H1 (cell line): ENCODE results near the gene DHX36. TPM values are rescaled to one million over a fixed set of nuclear protein-coding genes. Genes with fewer than 3 reads are reported as not detected.

ENCODE experiments used
- CTCF ChIA-PET: fragments of 300-600 bp; sonication (Branson Sonifier 250); formaldehyde crosslinking; loops from one replicate; lab custom pipeline; 2021; ENCODE audit not compliant: partially characterized antibody; lab: Charles Lee
- POLR2A ChIA-PET: fragments of 300-600 bp; sonication (Branson Sonifier 250); formaldehyde crosslinking; loops from one replicate; lab custom pipeline; 2021; ENCODE audit warnings: inconsistent platforms; ENCODE audit not compliant: partially characterized antibody; lab: Charles Lee
- DNase-seq, 2 experiments: peaks; one replicate each; pipeline versions ENCODE4 v3.0.0 to v3.0.0-alpha.2; 2010 to 2022; ENCODE audit warnings: low spot score in 2 of 2, low read depth in 1 of 2, mixed read lengths in 1 of 2
- FAIRE-seq: peaks from 2 replicates; lab custom pipeline; 2011; peaks lifted over from hg19 to GRCh38; lab: Jason Lieb, UNC
- H2AFZ ChIP-seq: 2 replicates; pipeline ENCODE4 v1.8.1; 2012; ENCODE audit warnings: low read length, inconsistent platforms
- H2AK5ac ChIP-seq: 2 replicates; pipeline ENCODE4 v1.6.1; 2013; ENCODE audit warnings: low read depth, low read length
- H2BK120ac ChIP-seq: replicated peaks from 2 replicates; pipeline ENCODE3; 2013; ENCODE audit warnings: low read depth, low read length, inconsistent platforms
- H2BK12ac ChIP-seq: 2 replicates; pipeline ENCODE4 v1.6.1; 2013; ENCODE audit warnings: low read depth, low read length
- H2BK15ac ChIP-seq: 2 replicates; pipeline ENCODE4 v1.6.1; 2013; ENCODE audit warnings: low read length
- H2BK20ac ChIP-seq: 2 replicates; pipeline ENCODE4 v1.6.1; 2013; ENCODE audit warnings: low read length
- H2BK5ac ChIP-seq: 2 replicates; pipeline ENCODE4 v1.6.1; 2013; ENCODE audit warnings: low read depth, low read length
- H3K14ac ChIP-seq: 2 replicates; pipeline ENCODE4 v1.6.1; 2013; ENCODE audit warnings: inconsistent platforms; ENCODE audit not compliant: insufficient read length
- H3K18ac ChIP-seq: 2 replicates; pipeline ENCODE4 v1.6.1; 2013; ENCODE audit warnings: low read length; ENCODE audit errors: extremely low read depth
- H3K23ac ChIP-seq: 2 replicates; pipeline ENCODE4 v1.6.1; 2013; ENCODE audit warnings: inconsistent platforms; ENCODE audit not compliant: insufficient read length
- H3K23me2 ChIP-seq: 2 replicates; pipeline ENCODE4 v1.6.1; 2013; ENCODE audit warnings: low read depth, low read length
- H3K27ac ChIP-seq: 2 replicates; pipeline ENCODE4 v1.6.1; 2011; ENCODE audit warnings: low read depth, low read length, inconsistent platforms
- H3K27me3 ChIP-seq, 4 experiments: replicated peaks in 1 of 4; 1 replicate in 1 of 4; 2 replicates in 3 of 4; pipeline versions ENCODE4 v1.6.1 to v1.8.1; 2011 to 2013; ENCODE audit warnings: low read length in 3 of 4, mild to moderate bottlenecking in 3 of 4, inconsistent platforms in 2 of 4, mixed read lengths in 2 of 4, moderate library complexity in 1 of 4; ENCODE audit not compliant: control insufficient read depth in 3 of 4, insufficient read depth in 3 of 4; ENCODE audit errors: extremely low read depth in 1 of 4
- H3K36me3 ChIP-seq, 4 experiments: 2 replicates each; pipeline versions ENCODE4 v1.6.1 to v1.8.1; 2011 to 2013; ENCODE audit warnings: mild to moderate bottlenecking in 4 of 4, low read length in 3 of 4, moderate library complexity in 2 of 4, control low read depth in 1 of 4, inconsistent platforms in 1 of 4; ENCODE audit not compliant: insufficient read depth in 4 of 4, control insufficient read depth in 2 of 4
- H3K4ac ChIP-seq: replicated peaks from 2 replicates; pipeline ENCODE3; 2013; ENCODE audit warnings: low read length, low read depth, mixed read lengths, inconsistent platforms; ENCODE audit not compliant: insufficient read length
- H3K4me1 ChIP-seq, 4 experiments: replicated peaks in 1 of 4; 1 replicate in 1 of 4; 2 replicates in 3 of 4; pipeline versions ENCODE4 v1.6.1 to v1.8.1; 2011 to 2013; ENCODE audit warnings: low read length in 3 of 4, inconsistent platforms in 2 of 4, mixed read lengths in 1 of 4; ENCODE audit not compliant: insufficient read depth in 4 of 4, control insufficient read depth in 3 of 4
- H3K4me2 ChIP-seq, 2 experiments: 2 replicates each; pipeline versions ENCODE4 v1.6.1 to v1.8.1; 2011 to 2013; ENCODE audit warnings: low read depth in 2 of 2, low read length in 2 of 2, control low read depth in 1 of 2, inconsistent platforms in 1 of 2, mild to moderate bottlenecking in 1 of 2; ENCODE audit not compliant: insufficient read depth in 1 of 2
- H3K4me3 ChIP-seq, 4 experiments: fragments of 200-600, 300-600 bp in 1 of 4; sonication (generic), shearing (Covaris generic), sonication (Bioruptor Twin) in 1 of 4; 2 replicates each; pipeline versions ENCODE4 v1.5.1 to v1.8.1; 2011 to 2016; ENCODE audit warnings: low read length in 4 of 4, low read depth in 3 of 4, control low read depth in 2 of 4, inconsistent platforms in 2 of 4, mild to moderate bottlenecking in 2 of 4, mixed read lengths in 1 of 4, moderate library complexity in 1 of 4; ENCODE audit not compliant: insufficient read depth in 2 of 4; ENCODE audit errors: extremely low read depth in 1 of 4
- H3K56ac ChIP-seq: replicated peaks from 2 replicates; pipeline ENCODE3; 2013; ENCODE audit warnings: low read depth, mild to moderate bottlenecking, mixed read lengths, low read length, inconsistent platforms; ENCODE audit not compliant: insufficient read length
- H3K79me1 ChIP-seq: 2 replicates; pipeline ENCODE4 v1.6.1; 2013; ENCODE audit warnings: low read depth, low read length, control low read depth
- H3K79me2 ChIP-seq, 2 experiments: 2 replicates each; pipeline versions ENCODE4 v1.6.1 to v1.8.1; 2012 to 2013; ENCODE audit warnings: low read length in 2 of 2, mild to moderate bottlenecking in 2 of 2, inconsistent platforms in 1 of 2; ENCODE audit not compliant: insufficient read depth in 2 of 2, control insufficient read depth in 1 of 2
- H3K9ac ChIP-seq, 4 experiments: replicated peaks in 1 of 4; 1 replicate in 1 of 4; 2 replicates in 3 of 4; pipeline versions ENCODE4 v1.6.1 to v1.8.1; 2011 to 2013; ENCODE audit warnings: low read depth in 3 of 4, low read length in 3 of 4, control low read depth in 2 of 4, mild to moderate bottlenecking in 2 of 4, moderate library complexity in 2 of 4, inconsistent platforms in 1 of 4; ENCODE audit errors: extremely low read depth in 1 of 4
- H3K9me3 ChIP-seq, 2 experiments: 2 replicates each; pipeline versions ENCODE4 v1.6.1 to v1.8.1; 2012 to 2013; ENCODE audit warnings: mild to moderate bottlenecking in 2 of 2, moderate library complexity in 2 of 2, control low read depth in 1 of 2, inconsistent platforms in 1 of 2, low read depth in 1 of 2, low read length in 1 of 2, mixed read lengths in 1 of 2; ENCODE audit not compliant: insufficient read depth in 2 of 2
- H4K20me1 ChIP-seq, 2 experiments: replicated peaks in 1 of 2; 2 replicates each; pipeline versions ENCODE3 to v1.8.1; 2011 to 2013; ENCODE audit warnings: inconsistent platforms in 2 of 2, low read length in 2 of 2, mild to moderate bottlenecking in 1 of 2; ENCODE audit not compliant: insufficient read depth in 2 of 2, control insufficient read depth in 1 of 2
- H4K5ac ChIP-seq: 2 replicates; pipeline ENCODE4 v1.6.1; 2013; ENCODE audit warnings: low read length, low read depth, mixed read lengths, inconsistent platforms; ENCODE audit not compliant: insufficient read length
- H4K8ac ChIP-seq: 2 replicates; pipeline ENCODE4 v1.8.0; 2013; ENCODE audit warnings: mild to moderate bottlenecking, moderate library complexity, low read length, inconsistent platforms; ENCODE audit not compliant: insufficient read depth; ENCODE audit errors: extremely low read depth
- H4K91ac ChIP-seq: replicated peaks from 2 replicates; pipeline ENCODE3; 2013; ENCODE audit warnings: low read length, mixed read lengths, inconsistent platforms; ENCODE audit not compliant: insufficient read length
- ATF3 ChIP-seq: IDR thresholded peaks from 2 replicates; pipeline ENCODE4 v1.6.1; 2011; ENCODE audit warnings: low read depth, mild to moderate bottlenecking, low read length; ENCODE audit not compliant: insufficient read depth
- CREB1 ChIP-seq: IDR thresholded peaks from 2 replicates; pipeline ENCODE4 v1.6.1; 2012; ENCODE audit warnings: inconsistent platforms
- E2F6 ChIP-seq: IDR thresholded peaks from 2 replicates; pipeline ENCODE4 v1.6.1; 2012; ENCODE audit warnings: inconsistent platforms
- EGR1 ChIP-seq: IDR thresholded peaks from 2 replicates; pipeline ENCODE4 v1.6.1; 2011; ENCODE audit warnings: low read depth, low read length, borderline replicate concordance
- EZH2 ChIP-seq: fragments of 200-600 bp; sonication (generic); IDR thresholded peaks from 2 replicates; pipeline ENCODE4 v1.7.1; 2012; ENCODE audit warnings: low read depth, mild to moderate bottlenecking, moderate library complexity, low read length, inconsistent platforms; ENCODE audit not compliant: severe bottlenecking
- FOSL1 ChIP-seq: IDR thresholded peaks from 2 replicates; pipeline ENCODE4 v1.6.1; 2011; ENCODE audit warnings: mild to moderate bottlenecking, low read depth, low read length, moderate library complexity; ENCODE audit not compliant: insufficient read depth
- HDAC2 ChIP-seq, 2 experiments: fragments of 300-600 bp in 1 of 2; sonication (generic) in 1 of 2; IDR thresholded peaks; 2 replicates each; pipeline ENCODE4 v1.6.1; 2011 to 2012; ENCODE audit warnings: low read depth in 2 of 2, low read length in 2 of 2, mild to moderate bottlenecking in 2 of 2, moderate library complexity in 2 of 2, borderline replicate concordance in 1 of 2, inconsistent platforms in 1 of 2
- MAX ChIP-seq: IDR thresholded peaks from 2 replicates; pipeline ENCODE4 v1.6.1; 2012; ENCODE audit warnings: inconsistent platforms
- POU5F1 ChIP-seq: IDR thresholded peaks from 2 replicates; pipeline ENCODE4 v1.6.1; 2011; ENCODE audit warnings: low read depth, mild to moderate bottlenecking, low read length, moderate library complexity
- TCF12 ChIP-seq: IDR thresholded peaks from 2 replicates; pipeline ENCODE4 v1.6.1; 2011; ENCODE audit warnings: low read depth, mild to moderate bottlenecking, low read length
- TEAD4 ChIP-seq: IDR thresholded peaks from 2 replicates; pipeline ENCODE4 v1.6.1; 2012; ENCODE audit warnings: low read depth, low read length, inconsistent platforms, mixed read lengths
- WGBS, 2 experiments: shearing (Covaris generic) in 1 of 2; methylation state at CpG; one replicate each; pipeline versions ENCODE4 v1.1.6 to v1.1.7; 2013 to 2015; ENCODE audit warnings: low lambda C conversion rate in 2 of 2, mixed read lengths in 2 of 2, inconsistent platforms in 1 of 2, low coverage in 1 of 2, missing lambda C conversion rate in 1 of 2; ENCODE audit not compliant: insufficient replicate concordance in 2 of 2, insufficient coverage in 1 of 2, insufficient read length in 1 of 2; ENCODE audit errors: extremely low coverage in 1 of 2, missing lambda C conversion rate in 1 of 2; 5-methylcytosine and 5-hydroxymethylcytosine counted together
- polyA plus RNA-seq, 7 experiments: library from polyadenylated mRNA; depleted of rRNA in 3 of 7; stranded (reverse) in 5 of 7; unstranded in 2 of 7; fragments of >200 nt in 5 of 7; fragments of 200-250 nt in 2 of 7; gene quantifications; 1 replicate in 5 of 7; 2 replicates in 1 of 7; 4 replicates in 1 of 7; pipeline versions ENCODE4 v1.2.1 to v1.2.3, GENCODE V29; 2011 to 2013; ENCODE audit warnings: missing spikeins in 2 of 7, mixed read lengths in 2 of 7
- total RNA-seq: library from RNA; stranded (reverse); fragmentation: NEBNext Ultra II Directional; extraction: Animal tissue kit (Norgen Biotek cat#: 25700); gene quantifications from 2 replicates; pipeline ENCODE4 v1.2.1, GENCODE V29; 2021

DHX36 gene
- total and polyA plus RNA-seq, 2 of the 8 experiments (the other 6 are each of a cell fraction or from before 2014, with no cell fraction given) = 44.9 to 131 TPM

GRCh38 chr3:154345422-154346122 lies 21.3 kb upstream of the DHX36 start:
- Histone ChIP-seq H3K9ac (no peak overlapping the region), H3K4ac (no peak overlapping the region), H3K4me2 (no peak overlapping the region), H2BK20ac (no peak overlapping the region), H4K5ac (no peak overlapping the region), H3K27me3 (no peaks in the 10 kb centered on the region), H3K23ac (no peak overlapping the region), H3K79me1 (no peaks in the 10 kb centered on the region), H3K79me2 (no peaks in the 10 kb centered on the region), H4K91ac (no peak overlapping the region), H2BK12ac (no peak overlapping the region), H3K36me3 (no peaks in the 10 kb centered on the region), H3K4me3 (no peak overlapping the region), H2BK5ac (no peak overlapping the region), H3K56ac (no peak overlapping the region), H3K4me1 (no peaks in the 10 kb centered on the region; a peak in 1 of 7 replicates), H3K27ac (no peak overlapping the region), H3K9me3 (no peaks in the 10 kb centered on the region), H4K20me1 (no peaks in the 10 kb centered on the region), H2AFZ (no peak overlapping the region), H4K8ac (no peak overlapping the region), H3K14ac (no peak overlapping the region), H3K23me2 (no peaks in the 10 kb centered on the region), H2BK120ac (no peak overlapping the region), H2BK15ac (no peak overlapping the region), H3K18ac (no peak overlapping the region), H2AK5ac (no peak overlapping the region)
- ChIA-PET POLR2A (no interaction called here), CTCF (interaction anchor here (3.1 kb wide), 1 partner anchor 10 kb away, joined by 9 read pairs; no protein-coding TSS in a partner anchor)
- WGBS, 2 experiments = 86% methylated on average over 2 of the region's 2 CpGs; no CpG with 5 or more reads in 1 of the 2 experiments
- FAIRE-seq (no peak), DNase-seq (no peak)
- TF ChIP-seq ATF3 (no peak), TEAD4 (no peak), E2F6 (no peak), EZH2 (no peak), POU5F1 (no peak), HDAC2 (IDR thresholded peaks at IDR 0.05; ENCODE audit: borderline replicate concordance in 1 of 2, low read depth in 2 of 2, low read length in 2 of 2) (no peak), CREB1 (no peak), TCF12 (no peak), MAX (no peak), EGR1 (no peak), FOSL1 (no peak)
